NCI-H526 (cell line): Measurements from ENCODE around the gene PAX7.

Experiments
- DNase-seq, 2 experiments: peaks; one replicate each; lab custom pipeline; 2025; lab: John Stamatoyannopoulos, UW

Gene PAX7

DNA sequence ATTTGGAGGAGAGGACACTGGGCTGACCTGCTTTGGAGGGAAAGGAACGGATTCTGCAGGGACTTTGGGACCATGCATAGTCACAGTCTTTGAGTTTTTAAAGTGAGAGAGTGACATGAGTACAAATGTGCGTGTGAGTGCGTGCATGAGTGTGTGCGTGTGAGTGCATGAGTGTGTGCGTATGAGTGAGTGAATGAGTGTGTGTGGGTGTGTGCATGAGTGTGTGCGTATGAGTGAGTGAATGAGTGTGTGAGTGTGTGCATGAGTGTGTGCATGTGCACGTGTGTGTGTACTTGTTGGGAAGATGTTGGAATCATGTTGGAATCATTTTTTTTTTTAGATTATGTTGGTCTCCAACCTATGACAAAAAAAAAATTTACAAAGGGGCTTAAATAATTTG lies 70.5 kb downstream of the PAX7 start:
- no peak for DNase-seq

DNA sequence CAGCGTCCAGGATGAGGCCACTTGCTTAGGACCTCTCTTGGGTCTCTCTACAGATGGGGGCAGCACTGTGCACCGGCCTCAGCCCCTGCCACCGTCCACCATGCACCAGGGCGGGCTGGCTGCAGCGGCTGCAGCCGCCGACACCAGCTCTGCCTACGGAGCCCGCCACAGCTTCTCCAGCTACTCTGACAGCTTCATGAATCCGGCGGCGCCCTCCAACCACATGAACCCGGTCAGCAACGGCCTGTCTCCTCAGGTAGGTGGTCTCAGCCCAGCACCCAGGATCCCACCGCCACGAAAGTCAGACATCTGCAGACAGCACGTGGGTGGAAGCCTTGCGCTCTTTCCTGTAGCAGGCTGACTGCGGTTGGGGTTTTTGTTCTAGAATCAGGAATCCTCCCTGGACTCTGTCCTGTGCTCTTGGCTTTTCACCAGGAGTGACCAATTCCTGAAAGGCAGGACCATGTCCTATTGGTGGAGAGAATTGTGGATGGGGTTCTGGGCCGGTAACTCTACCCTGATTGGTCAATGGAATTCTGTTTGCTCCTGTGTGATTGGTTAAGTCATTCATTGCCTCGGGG lies 72.5 kb downstream of the PAX7 start:
- DNase-seq, result peak in 1 of 2 experiments; percentile 33

DNA sequence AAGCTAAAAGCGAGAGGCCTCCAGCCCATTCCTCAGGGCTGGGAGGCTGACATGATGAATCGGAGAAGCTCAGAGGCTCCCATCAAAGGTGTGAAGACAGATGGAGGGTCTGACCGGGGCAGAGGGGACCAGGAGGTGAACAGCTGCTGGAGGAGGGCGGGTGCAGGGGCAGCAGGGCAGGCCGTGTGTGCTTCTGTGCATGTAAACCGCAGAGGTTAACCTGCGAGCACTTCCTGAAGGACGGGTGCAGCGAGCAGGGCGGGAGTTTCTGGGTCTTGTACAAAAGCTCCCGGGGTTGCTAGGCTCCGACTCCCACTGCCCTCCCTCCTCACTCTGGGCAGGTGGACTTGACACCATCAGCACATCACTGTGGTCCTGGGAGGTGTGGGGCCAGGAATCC lies 75.2 kb downstream of the PAX7 start:
- DNase-seq, result no peak

DNA sequence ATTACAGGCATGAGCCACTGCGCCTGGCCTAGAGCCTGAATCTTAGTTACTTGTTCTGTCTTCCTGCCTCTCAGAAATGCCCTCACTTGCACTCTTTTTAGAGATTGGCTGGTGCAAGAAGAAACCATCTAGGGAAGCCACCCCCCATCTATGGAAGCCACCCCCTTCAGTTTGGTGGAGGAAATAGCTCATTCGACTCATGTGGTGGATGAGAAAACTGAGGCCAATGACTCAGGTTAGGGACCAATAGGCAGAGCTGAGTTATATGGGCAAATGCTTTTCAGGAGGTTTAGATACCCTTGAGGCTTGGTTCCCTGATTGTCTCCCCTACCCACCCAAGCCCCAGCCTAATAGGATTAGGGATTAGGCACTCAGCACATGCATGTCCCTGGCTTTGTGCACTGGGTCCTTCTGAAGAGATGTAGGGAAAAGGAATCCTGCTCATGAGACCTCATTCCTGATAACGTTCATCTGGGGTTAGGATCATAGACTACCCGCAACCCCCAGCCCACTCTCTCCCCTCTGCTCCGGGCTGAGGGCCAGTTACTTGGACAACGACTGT lies 77.1 kb downstream of the PAX7 start:
- no peak for DNase-seq

DNA sequence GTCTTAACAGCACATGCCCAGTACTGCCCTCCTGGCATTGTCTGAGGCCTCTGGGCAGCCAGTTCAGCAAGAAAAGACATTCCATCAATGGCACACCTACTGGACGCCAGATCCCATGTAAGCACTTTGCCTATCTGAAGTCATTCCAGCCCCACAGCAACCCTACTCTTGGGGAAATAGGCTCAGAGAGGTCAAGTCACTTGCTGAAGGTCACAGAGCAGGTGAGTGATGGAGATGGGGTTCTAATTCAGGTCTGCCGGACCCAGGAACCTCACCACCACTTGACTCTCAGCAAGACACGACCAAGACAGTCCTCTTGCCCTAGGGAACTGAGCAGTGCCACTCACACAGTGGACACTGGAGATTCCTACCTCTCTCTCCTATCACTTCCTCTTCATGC lies 79.4 kb downstream of the PAX7 start:
- DNase-seq, result no peak

DNA sequence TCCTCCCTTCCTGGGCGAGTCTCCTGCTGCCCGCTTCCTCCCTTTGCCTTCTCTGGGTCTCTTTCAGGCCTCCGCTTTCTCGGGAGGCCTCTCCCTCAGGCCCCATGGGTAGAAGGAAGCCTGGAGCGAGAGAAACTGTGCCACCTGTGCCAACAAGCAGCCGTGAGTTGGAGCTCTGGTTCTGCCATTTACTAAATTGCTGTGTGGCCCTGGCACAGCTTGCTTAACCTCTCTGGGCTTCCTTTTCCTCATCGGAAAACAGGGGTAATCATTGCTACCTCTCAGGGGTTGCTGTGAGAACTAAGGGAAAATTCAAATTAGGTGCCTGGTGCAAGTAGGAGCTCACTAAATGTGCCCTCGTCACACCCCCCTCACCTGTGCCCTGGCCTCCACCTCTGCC lies 80.4 kb downstream of the PAX7 start:
- no peak for DNase-seq

DNA sequence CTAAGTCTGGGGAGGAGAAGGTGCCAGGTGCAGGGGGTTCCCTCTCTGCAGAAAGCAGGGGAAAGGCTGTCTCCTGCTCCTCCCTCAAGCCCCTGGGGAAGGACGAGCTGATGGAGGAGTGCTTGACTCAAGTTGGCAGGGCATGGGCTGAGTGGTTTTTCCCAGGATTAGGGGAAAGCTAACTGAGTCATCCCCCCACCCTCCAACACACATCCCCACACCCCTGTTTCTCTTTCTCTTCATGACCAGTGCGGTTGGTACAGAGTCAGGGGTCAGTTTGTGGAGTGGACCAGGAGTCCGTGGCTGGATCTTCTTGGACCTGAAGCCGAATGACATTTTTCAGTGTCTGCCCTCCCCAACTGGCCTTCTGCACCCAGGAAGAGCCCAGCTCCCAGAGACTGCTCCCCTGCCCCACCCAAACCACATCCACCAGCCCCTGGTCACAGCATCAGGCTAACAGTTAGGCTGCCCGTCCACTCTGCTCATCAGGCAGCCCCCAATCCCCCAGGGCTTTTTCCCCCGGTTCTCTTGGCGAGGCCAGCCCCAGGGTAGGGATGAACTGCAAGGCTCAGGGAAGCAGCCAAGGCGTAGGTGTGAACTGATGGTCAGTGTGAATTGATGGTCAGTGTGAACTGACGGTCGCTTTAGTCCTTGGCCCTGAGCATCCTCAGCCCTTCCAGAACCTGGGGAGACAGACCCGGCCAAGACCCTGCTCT lies 81.0 kb downstream of the PAX7 start:
- no peak for DNase-seq

DNA sequence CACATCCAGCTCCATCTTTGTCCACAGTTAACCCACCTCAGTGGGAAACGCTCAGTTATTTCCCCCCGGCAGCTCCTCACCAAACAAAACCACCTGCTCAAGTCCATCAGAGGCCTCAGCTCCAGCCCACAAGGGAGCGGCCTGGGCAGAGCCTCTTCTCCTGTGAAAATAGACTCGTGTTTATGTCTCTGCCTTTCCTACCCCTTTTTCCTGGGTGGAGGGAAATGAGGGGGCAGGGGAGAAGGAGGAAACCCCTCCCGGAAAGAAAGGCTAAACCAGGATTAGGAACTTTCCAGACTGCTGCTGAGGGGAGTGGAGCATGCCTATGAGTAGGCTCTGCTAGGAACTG lies 81.6 kb downstream of the PAX7 start:
- DNase-seq, result no peak

DNA sequence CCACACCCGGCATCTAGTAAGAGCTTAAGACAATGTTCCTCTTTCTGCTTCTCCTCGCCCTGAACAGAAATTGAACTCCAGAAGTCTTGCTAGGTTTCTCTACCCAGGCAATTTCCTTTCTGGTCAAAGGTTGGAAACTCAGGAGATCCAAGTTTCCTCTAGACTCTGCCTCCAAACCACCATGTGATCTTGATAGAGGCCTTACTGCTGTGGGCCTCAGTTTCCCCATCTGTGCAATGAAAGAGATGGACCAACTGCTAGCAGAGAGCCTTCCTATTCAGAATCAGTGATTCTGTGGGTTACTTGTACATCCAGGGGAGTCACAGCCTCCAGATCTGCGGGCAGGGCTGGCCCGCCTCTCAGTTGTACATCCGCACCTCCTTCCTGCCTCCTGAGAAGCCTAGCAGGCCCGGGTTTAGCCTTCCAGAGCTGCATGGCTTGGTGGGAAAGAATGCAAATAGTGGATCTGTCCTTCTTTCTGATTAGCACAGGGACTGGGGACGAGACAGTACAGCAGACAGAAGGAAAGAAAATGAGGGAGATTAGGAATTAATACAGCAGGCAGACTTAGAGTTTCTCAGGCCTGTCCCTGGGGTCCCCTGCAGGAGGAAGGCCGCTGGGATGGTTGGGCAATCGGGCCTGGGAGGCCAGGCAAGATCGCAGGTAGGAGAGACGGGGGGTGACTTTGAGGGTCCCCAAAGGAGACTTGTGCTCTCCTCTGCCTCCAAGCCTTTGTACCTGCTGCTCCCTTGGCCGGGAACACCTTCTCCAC lies 83.9 kb downstream of the PAX7 start:
- no peak for DNase-seq

GRCh38 chr1:18716112-18716784 lies 85.6 kb downstream of the PAX7 start:
- no peak for DNase-seq

- no peak for DNase-seq
These were observed 86.4 kb downstream of the PAX7 start for GRCh38 chr1:18716785-18717678.

DNA sequence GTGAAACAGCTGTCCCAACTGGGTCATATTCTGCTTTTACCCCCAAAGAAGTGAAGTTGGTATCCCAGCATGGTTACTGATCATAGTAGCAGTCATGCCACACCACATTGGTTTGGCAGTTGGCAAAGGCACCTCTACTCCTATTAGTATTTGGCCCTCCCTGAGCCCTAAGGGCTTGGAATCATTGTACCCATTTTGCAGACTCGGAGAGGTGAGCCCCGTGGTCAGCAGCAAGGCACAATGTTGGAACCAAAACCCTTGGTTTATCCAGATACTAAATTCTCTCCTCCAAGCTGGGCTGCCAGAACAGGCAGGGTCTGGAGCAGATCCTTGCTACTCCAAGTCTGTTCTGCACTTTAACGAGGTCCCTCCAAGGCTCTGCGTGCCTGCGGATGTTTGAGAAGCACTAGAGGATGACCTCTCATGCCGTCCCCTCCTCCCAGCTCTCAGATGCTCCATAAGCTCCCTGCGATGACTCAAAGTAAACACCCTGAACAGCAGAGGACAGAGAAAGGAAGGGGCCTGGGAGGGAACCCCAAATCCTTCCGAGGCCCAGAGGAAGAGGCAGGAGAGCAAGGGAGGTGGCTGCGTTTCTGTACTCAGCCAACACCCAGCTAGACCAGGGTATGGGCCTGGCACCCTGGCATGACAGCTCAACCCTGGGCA lies 89.3 kb downstream of the PAX7 start:
- DNase-seq, result no peak

DNA sequence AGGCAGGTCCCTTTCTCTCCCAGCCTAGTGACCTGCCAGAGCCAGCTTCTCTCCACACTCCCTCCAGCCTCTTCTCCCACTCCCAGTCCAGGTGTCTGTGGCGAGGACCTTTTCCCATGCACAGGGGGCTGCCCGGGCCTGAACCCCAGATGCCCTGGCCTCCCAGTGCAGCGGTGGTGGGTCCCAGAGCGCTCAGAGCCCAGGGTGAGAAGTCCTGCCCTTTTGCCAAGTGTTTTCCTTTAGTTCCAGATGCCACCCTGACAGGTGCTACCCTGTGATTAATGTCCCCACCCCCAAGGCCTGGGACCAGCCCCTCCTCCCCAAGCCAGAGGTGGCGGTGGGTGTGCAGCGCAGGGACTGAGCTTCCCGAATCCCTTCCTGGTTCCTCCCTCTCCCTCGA lies 90.4 kb downstream of the PAX7 start:
- no peak for DNase-seq

DNA sequence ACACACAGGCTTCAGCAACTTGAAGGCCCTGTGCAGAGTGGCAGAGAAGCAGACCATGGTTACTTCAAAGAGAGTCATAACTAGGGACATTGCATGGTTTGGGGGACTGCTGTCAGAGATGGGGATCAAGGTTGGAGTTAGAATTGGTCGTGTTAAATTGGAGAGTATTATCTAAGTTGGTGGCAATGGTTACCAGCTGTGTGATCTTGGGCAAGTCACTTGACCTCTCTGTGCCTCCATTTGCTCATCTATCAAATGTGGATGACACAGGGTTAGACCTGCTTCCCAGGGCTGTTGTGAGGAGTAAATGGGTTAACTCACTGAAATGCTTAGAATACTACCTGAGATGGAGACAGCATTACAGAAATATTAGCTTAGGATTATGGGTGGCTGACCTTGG lies 91.1 kb downstream of the PAX7 start:
- DNase-seq, result no peak

- DNase-seq, result no peak
These were observed 91.6 kb downstream of the PAX7 start for GRCh38 chr1:18722270-18722669.

DNA sequence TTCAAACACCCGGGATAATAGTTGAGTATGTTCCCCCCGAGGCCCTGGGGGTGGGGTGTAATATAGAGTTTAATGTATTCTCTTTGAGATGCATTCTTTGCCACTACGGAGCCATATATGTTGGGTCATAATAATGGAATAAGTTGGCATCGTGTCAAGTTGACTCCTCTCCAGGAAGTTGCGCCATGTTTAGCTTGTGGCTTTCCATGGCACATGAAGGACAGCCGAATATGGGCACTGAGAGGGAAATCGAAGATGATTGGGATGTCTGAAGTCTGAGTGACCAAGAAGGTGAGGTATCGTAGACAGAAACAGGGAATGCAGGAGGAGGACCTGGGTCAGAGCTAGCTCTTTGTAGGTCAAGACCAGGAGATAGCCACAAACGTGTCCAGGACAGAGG lies 92.6 kb downstream of the PAX7 start:
- no peak for DNase-seq

DNA sequence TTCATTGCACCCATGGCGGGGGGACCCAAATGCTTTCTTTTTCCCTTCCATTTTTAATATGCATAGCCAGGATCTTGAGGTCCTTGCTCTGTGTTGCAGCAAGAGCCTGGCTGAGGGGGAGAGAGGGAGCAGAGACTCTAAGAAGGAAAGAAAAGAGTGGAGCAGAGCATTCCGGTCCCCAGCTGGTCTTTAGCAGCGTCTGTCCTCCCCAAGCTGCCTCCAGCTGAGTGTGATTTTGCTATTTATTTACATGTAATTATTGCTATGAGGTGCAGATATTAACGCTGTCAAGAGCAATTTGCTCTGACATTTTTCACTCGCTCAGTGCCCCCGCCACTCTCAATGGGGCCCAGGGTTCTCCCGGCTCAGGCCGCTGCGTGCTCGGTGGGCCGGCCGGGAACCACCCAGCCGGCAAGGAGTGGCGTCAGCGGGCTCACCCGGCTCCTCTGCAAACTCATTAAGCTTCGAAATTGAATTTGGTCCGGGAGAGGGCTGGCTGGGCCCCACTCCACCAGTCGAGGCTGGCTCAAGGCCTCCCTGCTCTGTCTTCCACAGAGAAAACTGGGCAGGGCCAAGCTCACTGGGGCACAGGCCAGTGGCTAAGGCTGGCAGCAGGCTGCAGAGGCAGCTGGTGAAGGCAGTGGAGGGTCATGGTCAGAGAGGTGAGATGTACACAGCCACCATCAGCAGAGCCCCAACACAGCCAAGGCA lies 93.2 kb downstream of the PAX7 start:
- no peak for DNase-seq

DNA sequence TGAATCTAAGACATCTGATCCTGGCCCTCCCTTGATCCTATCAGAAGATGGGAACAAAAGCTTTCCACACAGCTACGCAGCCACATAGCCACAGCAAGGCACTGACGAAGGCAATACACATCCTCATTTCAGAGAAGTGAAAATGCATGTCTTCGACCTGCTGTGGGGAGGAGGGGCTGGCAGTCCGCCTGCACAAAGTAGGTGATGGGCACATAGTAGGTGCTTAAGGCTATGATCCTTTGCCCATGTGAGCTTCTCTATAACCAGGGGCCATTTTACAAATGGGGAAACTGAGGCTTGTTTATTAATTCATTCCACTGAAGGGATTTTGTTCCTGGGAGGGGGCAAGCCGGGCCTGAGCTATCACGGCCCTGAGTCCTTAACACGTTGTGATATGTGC lies 94.2 kb downstream of the PAX7 start:
- DNase-seq, result no peak

DNA sequence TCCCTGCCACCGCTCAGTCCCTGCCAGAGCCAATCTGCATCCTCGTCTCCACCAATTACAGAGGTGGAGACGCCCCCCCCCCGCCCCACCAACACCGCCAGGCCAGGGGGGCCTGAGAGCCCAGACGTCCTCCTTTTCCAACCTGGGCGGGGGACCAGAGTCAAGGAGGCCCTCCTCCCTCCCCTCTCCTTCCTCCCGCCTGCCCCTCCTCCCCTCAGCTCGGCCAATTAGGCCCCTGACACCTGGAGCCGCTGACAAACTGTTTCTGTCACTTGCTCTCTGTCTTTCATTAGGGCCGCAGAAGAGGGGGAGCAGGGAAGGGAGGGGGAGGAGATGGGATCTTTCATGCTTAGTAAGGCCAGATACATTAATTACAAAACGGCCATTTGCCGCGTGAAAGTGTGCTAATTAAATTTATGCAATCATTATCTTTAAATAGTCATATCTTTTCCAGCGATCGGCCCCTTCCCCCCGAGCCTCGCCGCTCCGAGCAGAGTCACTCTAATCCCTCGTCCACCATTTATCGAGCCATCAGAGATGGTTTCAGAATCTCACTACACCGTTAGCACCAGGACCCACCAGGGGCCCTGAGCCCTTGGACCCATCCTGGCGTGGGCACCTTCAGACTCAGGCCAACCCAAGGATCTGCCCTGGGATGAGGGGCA lies 94.7 kb downstream of the PAX7 start:
- no peak for DNase-seq

- no peak for DNase-seq
These were observed 95.7 kb downstream of the PAX7 start for GRCh38 chr1:18726368-18726767.
